Liver (tissue), 3 donors: ENCODE results near the gene KSR1.

ENCODE experiments used
- GABPA ChIP-seq, 2 donors: IDR thresholded peaks in 1 of 2; conservative IDR thresholded peaks in 1 of 2; 2 replicates each; pipeline ENCODE4 v1.6.1; 2016; ENCODE audit warnings: antibody characterized with exemption in 2 of 2, mild to moderate bottlenecking in 1 of 2, moderate library complexity in 1 of 2
- JUND ChIP-seq, 2 donors: IDR thresholded peaks; 2 replicates each; pipeline ENCODE4 v1.6.1; 2016; ENCODE audit warnings: antibody characterized with exemption in 2 of 2
- MAX ChIP-seq: IDR thresholded peaks from 2 replicates; pipeline ENCODE4 v1.6.1; 2016; ENCODE audit warnings: antibody characterized with exemption
- NR2F2 ChIP-seq: IDR thresholded peaks from 2 replicates; pipeline ENCODE4 v1.6.1; 2016; ENCODE audit warnings: antibody characterized with exemption
- RAD21 ChIP-seq, 2 donors: IDR thresholded peaks; 2 replicates each; pipeline ENCODE4 v1.6.1; 2016; ENCODE audit warnings: antibody characterized with exemption in 2 of 2, mild to moderate bottlenecking in 2 of 2
- SP1 ChIP-seq: IDR thresholded peaks from 2 replicates; pipeline ENCODE4 v1.6.1; 2018; ENCODE audit warnings: antibody characterized with exemption, mild to moderate bottlenecking
- YY1 ChIP-seq: IDR thresholded peaks from 2 replicates; pipeline ENCODE4 v1.6.1; 2016; ENCODE audit warnings: antibody characterized with exemption, mild to moderate bottlenecking
- ZBTB33 ChIP-seq: IDR thresholded peaks from 2 replicates; pipeline ENCODE4 v1.6.1; 2016; ENCODE audit warnings: antibody characterized with exemption
- TF ChIP-seq, protein P1 (sequence below): fragments of 150-350 bp; IDR thresholded peaks from 2 replicates; pipeline ENCODE4 v1.5.1; 2017; ENCODE audit warnings: improper control_type of control experiment, low read depth, low read length; ENCODE audit not compliant: missing input control
- TF ChIP-seq, protein P2 (sequence below): IDR thresholded peaks from 2 replicates; pipeline ENCODE4 v1.6.1; 2016; ENCODE audit warnings: antibody characterized with exemption, mild to moderate bottlenecking
- TF ChIP-seq, protein P3 (sequence below): IDR thresholded peaks from 2 replicates; pipeline ENCODE4 v1.6.1; 2016; ENCODE audit warnings: antibody characterized with exemption
- donor health status: healthy.
- donor health status: healthy.

GRCh38 chr17:27532269-27533263 lies 76.3 kb downstream of the KSR1 start:
- TF ChIP-seq, protein P1, sequence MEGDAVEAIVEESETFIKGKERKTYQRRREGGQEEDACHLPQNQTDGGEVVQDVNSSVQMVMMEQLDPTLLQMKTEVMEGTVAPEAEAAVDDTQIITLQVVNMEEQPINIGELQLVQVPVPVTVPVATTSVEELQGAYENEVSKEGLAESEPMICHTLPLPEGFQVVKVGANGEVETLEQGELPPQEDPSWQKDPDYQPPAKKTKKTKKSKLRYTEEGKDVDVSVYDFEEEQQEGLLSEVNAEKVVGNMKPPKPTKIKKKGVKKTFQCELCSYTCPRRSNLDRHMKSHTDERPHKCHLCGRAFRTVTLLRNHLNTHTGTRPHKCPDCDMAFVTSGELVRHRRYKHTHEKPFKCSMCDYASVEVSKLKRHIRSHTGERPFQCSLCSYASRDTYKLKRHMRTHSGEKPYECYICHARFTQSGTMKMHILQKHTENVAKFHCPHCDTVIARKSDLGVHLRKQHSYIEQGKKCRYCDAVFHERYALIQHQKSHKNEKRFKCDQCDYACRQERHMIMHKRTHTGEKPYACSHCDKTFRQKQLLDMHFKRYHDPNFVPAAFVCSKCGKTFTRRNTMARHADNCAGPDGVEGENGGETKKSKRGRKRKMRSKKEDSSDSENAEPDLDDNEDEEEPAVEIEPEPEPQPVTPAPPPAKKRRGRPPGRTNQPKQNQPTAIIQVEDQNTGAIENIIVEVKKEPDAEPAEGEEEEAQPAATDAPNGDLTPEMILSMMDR = no peak
- TF ChIP-seq ZBTB33 (no peak), YY1 (no peak), MAX (no peak), NR2F2 (no peak), JUND (IDR thresholded peaks at IDR 0.05) (no peak), GABPA (IDR thresholded peaks at IDR 0.05 in 1 of 2, conservative IDR thresholded peaks at IDR 0.05 in 1 of 2) (no peak), RAD21 (IDR thresholded peaks at IDR 0.05) (no peak), SP1 (no peak)
- TF ChIP-seq, protein P2, sequence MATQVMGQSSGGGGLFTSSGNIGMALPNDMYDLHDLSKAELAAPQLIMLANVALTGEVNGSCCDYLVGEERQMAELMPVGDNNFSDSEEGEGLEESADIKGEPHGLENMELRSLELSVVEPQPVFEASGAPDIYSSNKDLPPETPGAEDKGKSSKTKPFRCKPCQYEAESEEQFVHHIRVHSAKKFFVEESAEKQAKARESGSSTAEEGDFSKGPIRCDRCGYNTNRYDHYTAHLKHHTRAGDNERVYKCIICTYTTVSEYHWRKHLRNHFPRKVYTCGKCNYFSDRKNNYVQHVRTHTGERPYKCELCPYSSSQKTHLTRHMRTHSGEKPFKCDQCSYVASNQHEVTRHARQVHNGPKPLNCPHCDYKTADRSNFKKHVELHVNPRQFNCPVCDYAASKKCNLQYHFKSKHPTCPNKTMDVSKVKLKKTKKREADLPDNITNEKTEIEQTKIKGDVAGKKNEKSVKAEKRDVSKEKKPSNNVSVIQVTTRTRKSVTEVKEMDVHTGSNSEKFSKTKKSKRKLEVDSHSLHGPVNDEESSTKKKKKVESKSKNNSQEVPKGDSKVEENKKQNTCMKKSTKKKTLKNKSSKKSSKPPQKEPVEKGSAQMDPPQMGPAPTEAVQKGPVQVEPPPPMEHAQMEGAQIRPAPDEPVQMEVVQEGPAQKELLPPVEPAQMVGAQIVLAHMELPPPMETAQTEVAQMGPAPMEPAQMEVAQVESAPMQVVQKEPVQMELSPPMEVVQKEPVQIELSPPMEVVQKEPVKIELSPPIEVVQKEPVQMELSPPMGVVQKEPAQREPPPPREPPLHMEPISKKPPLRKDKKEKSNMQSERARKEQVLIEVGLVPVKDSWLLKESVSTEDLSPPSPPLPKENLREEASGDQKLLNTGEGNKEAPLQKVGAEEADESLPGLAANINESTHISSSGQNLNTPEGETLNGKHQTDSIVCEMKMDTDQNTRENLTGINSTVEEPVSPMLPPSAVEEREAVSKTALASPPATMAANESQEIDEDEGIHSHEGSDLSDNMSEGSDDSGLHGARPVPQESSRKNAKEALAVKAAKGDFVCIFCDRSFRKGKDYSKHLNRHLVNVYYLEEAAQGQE = no peak
- TF ChIP-seq, protein P3, sequence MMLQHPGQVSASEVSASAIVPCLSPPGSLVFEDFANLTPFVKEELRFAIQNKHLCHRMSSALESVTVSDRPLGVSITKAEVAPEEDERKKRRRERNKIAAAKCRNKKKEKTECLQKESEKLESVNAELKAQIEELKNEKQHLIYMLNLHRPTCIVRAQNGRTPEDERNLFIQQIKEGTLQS = no peak
